ENCODE measurements around the gene LRP3.

- TF ChIP-seq CTCF (IDR thresholded peaks at IDR 0.05; ENCODE audit: insufficient read depth, low read depth, low read length) (no peak), EZH2 (IDR thresholded peaks at IDR 0.05; ENCODE audit: insufficient read depth, low read length) (no peak)
Measured at GRCh38 chr19:33248553-33248953, 54.4 kb downstream of the LRP3 start.

All from astrocyte (in vitro differentiated cells and primary cell).